RWPE2 (cell line): Measurements from ENCODE around the gene ARFGAP3.

ENCODE experiments used
- ATAC-seq: fragments of 200-7000 bp; cut with Tn5 transposase; 3 replicates; pipeline ENCODE4 v1.9.1; 2021; ENCODE audit warnings: low read depth
- DNase-seq: peaks from one replicate; pipeline ENCODE4 v3.0.0-alpha.2; 2020; ENCODE audit warnings: low spot score
- H3K27ac ChIP-seq: fragments of 450-650 bp; 2 replicates; pipeline ENCODE4 v1.5.1; 2017; ENCODE audit warnings: mild to moderate bottlenecking; ENCODE audit not compliant: poor library complexity, severe bottlenecking
- H3K27me3 ChIP-seq: fragments of 250-450 bp; sonication (Bioruptor Pico); 2 replicates; pipeline ENCODE4 v1.5.1; 2021; ENCODE audit warnings: mild to moderate bottlenecking, moderate library complexity; ENCODE audit not compliant: insufficient read depth, poor library complexity, severe bottlenecking
- H3K36me3 ChIP-seq: fragments of 250-450 bp; sonication (Bioruptor Pico); 2 replicates; pipeline ENCODE4 v1.5.1; 2020; ENCODE audit warnings: low read depth, mild to moderate bottlenecking, moderate library complexity
- H3K4me1 ChIP-seq: fragments of 250-450 bp; sonication (Bioruptor Pico); 2 replicates; pipeline ENCODE4 v1.5.1; 2021; ENCODE audit warnings: mild to moderate bottlenecking, moderate library complexity; ENCODE audit not compliant: insufficient read depth, poor library complexity, severe bottlenecking
- H3K4me3 ChIP-seq: fragments of 250-450 bp; sonication (Bioruptor Pico); 2 replicates; pipeline ENCODE4 v1.5.1; 2021; ENCODE audit warnings: mild to moderate bottlenecking, moderate library complexity; ENCODE audit not compliant: severe bottlenecking
- H3K9me3 ChIP-seq: fragments of 250-450 bp; sonication (Bioruptor Pico); 2 replicates; pipeline ENCODE4 v1.5.1; 2021; ENCODE audit warnings: mild to moderate bottlenecking, moderate library complexity; ENCODE audit not compliant: severe bottlenecking
- CTCF ChIP-seq: fragments of 450-650 bp; IDR thresholded peaks from one replicate; pipeline ENCODE4 v1.5.1; 2017; ENCODE audit warnings: mild to moderate bottlenecking, moderate library complexity; ENCODE audit not compliant: poor library complexity, severe bottlenecking

The ARFGAP3 gene

GRCh38 chr22:42866100-42866499 is 9.0 kb upstream of the ARFGAP3 start:
- Histone ChIP-seq H3K4me1 (peaks cover 17% of the 10 kb centered on the region), H3K27me3 (no peaks in the 10 kb centered on the region), H3K27ac (no peak overlapping the region), H3K4me3 (no peak overlapping the region), H3K36me3 (peaks cover 10% of the 10 kb centered on the region; the same call in 1 of the 2 replicates), H3K9me3 (no peaks in the 10 kb centered on the region)
- ATAC-seq (no peak), DNase-seq (no peak)
- no peak for TF ChIP-seq CTCF

GRCh38 chr22:42865536-42865935 is 8.5 kb upstream of the ARFGAP3 start:
- no peak for DNase-seq
- Histone ChIP-seq H3K27me3 (no peaks in the 10 kb centered on the region), H3K36me3 (peaks cover 4% of the 10 kb centered on the region; the same call in 1 of the 2 replicates), H3K27ac (no peak overlapping the region), H3K4me1 (peaks cover 17% of the 10 kb centered on the region), H3K4me3 (no peak overlapping the region), H3K9me3 (no peaks in the 10 kb centered on the region)
- no peak for TF ChIP-seq CTCF
- no peak for ATAC-seq

- peak overlapping the region; percentile 87 for H3K27ac ChIP-seq
Measured at GRCh38 chr22:42863349-42863961, 6.4 kb upstream of the ARFGAP3 start.

GRCh38 chr22:42862045-42862734 is 5.1 kb upstream of the ARFGAP3 start:
- H3K4me3 ChIP-seq, result no peak overlapping the region
- DNase-seq (no peak), ATAC-seq (peak; percentile 60)
- H3K9me3 ChIP-seq, result no peaks in the 10 kb centered on the region
- peaks cover 17% of the 10 kb centered on the region for H3K4me1 ChIP-seq
- peak overlapping the region; percentile 87 for H3K27ac ChIP-seq
- no peaks in the 10 kb centered on the region for H3K27me3 ChIP-seq
- TF ChIP-seq CTCF, result no peak
- no peaks in the 10 kb centered on the region for H3K36me3 ChIP-seq

More at GRCh38 chr22:42863349-42863961, 6.4 kb upstream of the ARFGAP3 start:
- H3K9me3 ChIP-seq, result no peaks in the 10 kb centered on the region
- no peaks in the 10 kb centered on the region for H3K27me3 ChIP-seq
- no peaks in the 10 kb centered on the region for H3K36me3 ChIP-seq
- ATAC-seq (peak; percentile 62), DNase-seq (no peak)
- no peak for TF ChIP-seq CTCF
- no peak overlapping the region for H3K4me3 ChIP-seq
- H3K4me1 ChIP-seq, result peaks cover 17% of the 10 kb centered on the region

GRCh38 chr22:42860968-42861367 is 3.9 kb upstream of the ARFGAP3 start:
- no peak for TF ChIP-seq CTCF
- H3K4me3 ChIP-seq, result no peak overlapping the region
- H3K36me3 ChIP-seq, result no peaks in the 10 kb centered on the region
- H3K27ac ChIP-seq, result peak overlapping the region; percentile 87
- no peaks in the 10 kb centered on the region for H3K27me3 ChIP-seq
- DNase-seq (no peak), ATAC-seq (no peak)
- peaks cover 17% of the 10 kb centered on the region for H3K4me1 ChIP-seq
- no peaks in the 10 kb centered on the region for H3K9me3 ChIP-seq
